ENCODE data around the gene LAMTOR3.

The LAMTOR3 gene

DNA sequence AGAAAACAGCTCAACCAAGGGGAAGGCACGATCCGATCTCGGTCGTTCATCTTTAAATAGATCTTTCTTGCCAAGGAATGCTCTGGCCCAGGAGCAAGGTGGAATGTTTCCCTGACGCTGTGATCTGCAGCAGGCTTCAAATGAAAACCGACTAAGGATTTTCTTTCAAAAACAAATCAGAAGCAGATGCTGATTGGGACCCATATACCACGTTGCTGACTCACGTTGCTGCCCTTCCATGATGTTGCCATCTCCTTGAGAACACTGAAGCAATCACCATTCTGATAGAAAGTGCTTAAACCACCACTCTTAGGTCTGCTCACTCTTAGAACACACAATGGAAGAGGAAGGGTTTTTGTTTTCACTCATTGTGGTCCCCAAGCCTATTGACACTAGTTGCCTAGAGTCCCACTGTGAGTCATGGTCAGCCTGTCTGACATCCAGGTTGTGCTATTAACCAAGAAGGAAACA is 26.1 kb downstream of the LAMTOR3 start:
- H3K4me3 ChIP-seq (ENCODE audit: insufficient read depth, low read depth, low read length), result no peak overlapping the region
- 46 to 52% methylated on average over 8 of the region's 8 CpGs for WGBS, 2 experiments
- no peaks in the 10 kb centered on the region for H3K27me3 ChIP-seq (ENCODE audit: control insufficient read depth, insufficient read depth, low read length, poor library complexity, severe bottlenecking)
- no peak overlapping the region for H3K27ac ChIP-seq (ENCODE audit: insufficient read depth, low read depth, low read length, poor library complexity, severe bottlenecking)
- no peaks in the 10 kb centered on the region for H3K36me3 ChIP-seq (ENCODE audit: control insufficient read depth, insufficient read depth, low read length)
- no peaks in the 10 kb centered on the region for H3K9me3 ChIP-seq (ENCODE audit: control insufficient read depth, low read length)
- H3K4me1 ChIP-seq (ENCODE audit: control insufficient read depth, insufficient read depth, low read length), result no peaks in the 10 kb centered on the region

DNA sequence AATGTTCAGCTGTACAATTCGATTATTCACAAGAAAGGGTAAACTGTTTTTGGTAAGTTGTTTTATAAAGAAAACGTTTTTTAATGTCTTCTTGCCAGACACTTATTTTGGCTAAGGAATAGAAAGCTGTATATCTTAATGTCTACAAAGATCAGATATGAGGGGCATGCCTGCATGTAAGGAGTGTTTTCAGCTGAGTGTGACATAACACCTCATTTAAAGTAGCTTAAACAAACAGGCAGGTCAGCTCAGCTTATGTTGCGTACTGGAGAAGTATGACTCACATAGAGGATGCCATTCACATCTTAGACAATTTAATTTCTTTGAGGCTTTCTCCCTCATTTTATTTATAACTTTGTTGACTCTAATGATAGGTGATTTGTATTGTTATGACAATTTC is 30.4 kb downstream of the LAMTOR3 start:
- Histone ChIP-seq H3K27ac (ENCODE audit: insufficient read depth, low read depth, low read length, poor library complexity, severe bottlenecking) (no peak overlapping the region), H3K9me3 (ENCODE audit: control insufficient read depth, low read length) (no peaks in the 10 kb centered on the region), H3K27me3 (ENCODE audit: control insufficient read depth, insufficient read depth, low read length, poor library complexity, severe bottlenecking) (no peaks in the 10 kb centered on the region), H3K4me3 (ENCODE audit: insufficient read depth, low read depth, low read length) (no peak overlapping the region), H3K4me1 (ENCODE audit: control insufficient read depth, insufficient read depth, low read length) (no peaks in the 10 kb centered on the region), H3K36me3 (ENCODE audit: control insufficient read depth, insufficient read depth, low read length) (no peaks in the 10 kb centered on the region)
- 51 to 54% methylated on average over 3 of the region's 3 CpGs for WGBS, 2 experiments

DNA sequence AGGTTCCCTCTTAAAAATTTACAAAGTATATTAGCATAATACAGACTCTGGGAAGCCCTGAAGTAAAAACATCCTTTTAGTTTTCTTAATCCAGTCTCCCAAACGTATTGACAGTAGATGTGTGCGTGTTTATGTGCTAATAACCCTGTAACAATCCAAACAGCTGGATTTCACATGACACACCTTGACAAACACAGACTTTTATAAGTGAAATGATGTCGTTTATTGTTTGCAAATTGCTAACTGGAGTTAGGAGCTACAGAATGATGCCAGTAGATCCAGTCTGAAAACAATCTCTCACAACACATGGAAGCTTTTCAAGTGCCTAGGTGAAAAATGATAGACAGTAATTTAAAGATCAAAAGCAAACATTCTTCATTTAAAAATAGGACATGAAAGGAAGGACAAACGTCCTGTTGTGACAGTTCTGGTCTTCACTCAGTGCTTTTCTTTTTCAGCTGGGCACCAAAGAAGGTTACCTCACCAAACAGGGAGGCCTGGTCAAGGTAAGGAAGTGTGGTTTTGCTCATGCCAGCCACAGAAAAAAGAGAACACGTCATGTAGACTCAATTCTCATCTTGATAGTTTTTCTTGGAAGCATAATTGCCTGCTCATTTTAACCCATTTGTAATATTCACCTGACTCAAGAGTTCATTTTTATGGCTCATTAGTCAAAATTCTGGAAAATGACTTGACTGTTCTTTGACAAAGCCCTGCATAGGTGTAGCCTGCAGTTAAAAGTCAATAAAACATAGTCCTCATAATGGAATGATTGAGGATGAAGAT is 32.9 kb downstream of the LAMTOR3 start:
- 77 to 84% methylated on average over 4 to 5 of the region's 5 CpGs for WGBS, 2 experiments
- H3K9me3 ChIP-seq (ENCODE audit: control insufficient read depth, low read length), result no peaks in the 10 kb centered on the region
- H3K27ac ChIP-seq (ENCODE audit: insufficient read depth, low read depth, low read length, poor library complexity, severe bottlenecking), result no peak overlapping the region
- H3K27me3 ChIP-seq (ENCODE audit: control insufficient read depth, insufficient read depth, low read length, poor library complexity, severe bottlenecking), result no peaks in the 10 kb centered on the region
- H3K36me3 ChIP-seq (ENCODE audit: control insufficient read depth, insufficient read depth, low read length), result no peaks in the 10 kb centered on the region
- H3K4me1 ChIP-seq (ENCODE audit: control insufficient read depth, insufficient read depth, low read length), result no peaks in the 10 kb centered on the region
- H3K4me3 ChIP-seq (ENCODE audit: insufficient read depth, low read depth, low read length), result no peak overlapping the region

DNA sequence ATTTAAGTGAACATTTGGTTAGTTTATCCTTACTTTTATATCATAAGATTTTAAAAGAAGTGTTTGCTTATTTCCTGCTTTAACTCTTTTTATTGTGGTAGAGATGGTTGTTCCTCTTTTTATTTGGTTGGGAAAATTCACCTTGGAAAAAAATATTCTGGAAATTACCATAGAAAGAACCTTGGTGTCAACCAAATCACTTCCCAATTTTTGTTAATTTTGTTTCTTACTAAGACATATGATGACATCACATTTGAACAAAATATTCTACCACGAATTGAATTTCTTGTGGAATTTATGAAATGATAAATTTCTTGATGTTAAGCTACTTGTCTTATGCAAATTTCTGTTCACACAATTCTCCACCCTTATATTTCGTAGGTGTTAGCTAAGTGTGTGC is 33.7 kb downstream of the LAMTOR3 start:
- 75 to 100% methylated on average over 1 of the region's 2 CpGs for WGBS, 2 experiments
- Histone ChIP-seq H3K27ac (ENCODE audit: insufficient read depth, low read depth, low read length, poor library complexity, severe bottlenecking) (no peak overlapping the region), H3K4me3 (ENCODE audit: insufficient read depth, low read depth, low read length) (no peak overlapping the region), H3K36me3 (ENCODE audit: control insufficient read depth, insufficient read depth, low read length) (no peaks in the 10 kb centered on the region), H3K27me3 (ENCODE audit: control insufficient read depth, insufficient read depth, low read length, poor library complexity, severe bottlenecking) (no peaks in the 10 kb centered on the region), H3K4me1 (ENCODE audit: control insufficient read depth, insufficient read depth, low read length) (no peaks in the 10 kb centered on the region), H3K9me3 (ENCODE audit: control insufficient read depth, low read length) (no peaks in the 10 kb centered on the region)

DNA sequence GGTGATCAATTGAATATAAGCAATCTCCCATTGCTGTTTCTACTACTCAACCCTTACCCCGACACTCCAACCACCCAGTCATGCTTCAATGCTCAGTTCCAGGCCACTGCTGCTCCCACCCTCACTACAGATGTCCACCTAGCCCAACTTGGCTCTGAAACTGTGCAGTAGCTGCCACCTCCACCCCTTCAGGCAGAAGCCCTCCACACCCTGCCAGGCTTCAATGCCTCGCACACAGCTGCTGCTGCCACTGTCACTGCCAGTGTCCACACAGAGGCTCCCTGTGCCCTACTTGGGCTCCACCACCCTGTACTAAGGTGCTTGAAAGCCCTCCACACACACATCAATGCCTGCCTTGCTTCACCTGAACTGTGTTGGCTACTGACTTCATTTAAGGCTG is 34.6 kb downstream of the LAMTOR3 start:
- no peaks in the 10 kb centered on the region for H3K36me3 ChIP-seq (ENCODE audit: control insufficient read depth, insufficient read depth, low read length)
- WGBS, 2 experiments, result 93% methylated on average over 2 of the region's 2 CpGs
- no peak overlapping the region for H3K27ac ChIP-seq (ENCODE audit: insufficient read depth, low read depth, low read length, poor library complexity, severe bottlenecking)
- H3K27me3 ChIP-seq (ENCODE audit: control insufficient read depth, insufficient read depth, low read length, poor library complexity, severe bottlenecking), result no peaks in the 10 kb centered on the region
- no peak overlapping the region for H3K4me3 ChIP-seq (ENCODE audit: insufficient read depth, low read depth, low read length)
- no peaks in the 10 kb centered on the region for H3K4me1 ChIP-seq (ENCODE audit: control insufficient read depth, insufficient read depth, low read length)
- no peaks in the 10 kb centered on the region for H3K9me3 ChIP-seq (ENCODE audit: control insufficient read depth, low read length)

DNA sequence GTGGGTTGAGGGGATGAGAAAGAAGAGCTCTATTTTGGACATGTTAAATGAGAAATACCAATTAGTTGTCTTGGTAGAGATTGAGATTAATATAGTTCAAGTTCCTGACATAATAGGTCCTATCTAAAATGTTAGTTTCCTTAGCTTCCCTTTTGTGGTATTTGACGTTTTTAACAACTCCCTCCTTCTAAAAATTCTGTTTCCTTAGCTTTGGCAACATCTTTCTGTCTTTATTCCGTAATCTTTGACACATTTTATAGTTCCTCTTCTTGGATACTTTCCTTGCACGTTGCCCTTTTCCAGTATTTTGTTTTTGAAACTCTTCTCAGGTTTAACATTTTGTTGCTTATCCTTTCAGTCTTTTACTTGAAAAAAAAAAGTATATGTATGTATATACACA is 36.9 kb downstream of the LAMTOR3 start:
- WGBS, 2 experiments, result 92 to 94% methylated on average over 3 of the region's 3 CpGs
- no peaks in the 10 kb centered on the region for H3K36me3 ChIP-seq (ENCODE audit: control insufficient read depth, insufficient read depth, low read length)
- no peaks in the 10 kb centered on the region for H3K27me3 ChIP-seq (ENCODE audit: control insufficient read depth, insufficient read depth, low read length, poor library complexity, severe bottlenecking)
- H3K9me3 ChIP-seq (ENCODE audit: control insufficient read depth, low read length), result no peaks in the 10 kb centered on the region
- H3K4me1 ChIP-seq (ENCODE audit: control insufficient read depth, insufficient read depth, low read length), result no peaks in the 10 kb centered on the region
- H3K27ac ChIP-seq (ENCODE audit: insufficient read depth, low read depth, low read length, poor library complexity, severe bottlenecking), result no peak overlapping the region
- no peak overlapping the region for H3K4me3 ChIP-seq (ENCODE audit: insufficient read depth, low read depth, low read length)

DNA sequence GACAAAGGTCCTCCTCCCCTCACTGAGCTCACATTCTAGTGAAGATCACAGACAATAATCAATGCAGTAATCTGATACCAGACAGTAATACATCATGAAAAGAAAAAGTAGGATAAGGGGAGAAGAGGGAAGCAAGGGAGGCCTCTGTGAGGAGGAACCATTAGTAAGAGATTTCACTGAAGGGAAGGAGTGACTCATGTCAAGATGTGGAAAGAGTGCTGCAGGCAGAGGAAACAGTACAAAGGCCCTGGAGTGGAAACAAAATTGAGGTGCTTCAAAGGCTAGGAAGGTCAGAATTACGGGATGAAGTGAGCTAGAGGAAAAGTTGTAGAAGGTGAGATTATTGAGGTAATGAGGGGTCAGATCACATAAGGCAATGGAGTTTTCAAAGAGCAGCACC is 38.1 kb downstream of the LAMTOR3 start:
- Histone ChIP-seq H3K27ac (ENCODE audit: insufficient read depth, low read depth, low read length, poor library complexity, severe bottlenecking) (no peak overlapping the region), H3K36me3 (ENCODE audit: control insufficient read depth, insufficient read depth, low read length) (no peaks in the 10 kb centered on the region), H3K9me3 (ENCODE audit: control insufficient read depth, low read length) (no peaks in the 10 kb centered on the region), H3K4me1 (ENCODE audit: control insufficient read depth, insufficient read depth, low read length) (no peaks in the 10 kb centered on the region), H3K4me3 (ENCODE audit: insufficient read depth, low read depth, low read length) (no peak overlapping the region), H3K27me3 (ENCODE audit: control insufficient read depth, insufficient read depth, low read length, poor library complexity, severe bottlenecking) (no peaks in the 10 kb centered on the region)
- 87 to 91% methylated on average over 1 of the region's 1 CpG for WGBS, 2 experiments

DNA sequence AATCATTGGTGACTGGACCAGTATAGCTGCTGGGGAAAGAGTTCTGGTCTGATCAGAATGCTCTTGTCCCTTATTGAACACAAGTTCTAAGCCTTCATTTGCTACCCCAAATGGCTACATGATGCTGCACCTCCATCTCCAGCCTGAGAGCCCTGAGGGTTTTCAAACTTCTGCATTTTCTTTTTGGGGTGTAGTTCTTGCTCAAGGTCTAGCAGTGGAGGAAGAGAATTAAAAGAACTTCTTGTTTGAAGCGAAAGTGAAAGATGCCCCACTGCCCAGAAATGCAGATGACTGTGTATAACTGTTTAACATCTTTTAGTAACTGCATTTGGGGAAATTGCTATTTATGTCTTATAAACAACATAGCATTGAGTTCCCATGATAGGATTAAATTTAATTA is 38.5 kb downstream of the LAMTOR3 start:
- WGBS, 2 experiments, result 100% methylated on average over 1 of the region's 1 CpG
- Histone ChIP-seq H3K4me3 (ENCODE audit: insufficient read depth, low read depth, low read length) (no peak overlapping the region), H3K9me3 (ENCODE audit: control insufficient read depth, low read length) (no peaks in the 10 kb centered on the region), H3K27ac (ENCODE audit: insufficient read depth, low read depth, low read length, poor library complexity, severe bottlenecking) (no peak overlapping the region), H3K4me1 (ENCODE audit: control insufficient read depth, insufficient read depth, low read length) (no peaks in the 10 kb centered on the region), H3K36me3 (ENCODE audit: control insufficient read depth, insufficient read depth, low read length) (no peaks in the 10 kb centered on the region), H3K27me3 (ENCODE audit: control insufficient read depth, insufficient read depth, low read length, poor library complexity, severe bottlenecking) (no peaks in the 10 kb centered on the region)

DNA sequence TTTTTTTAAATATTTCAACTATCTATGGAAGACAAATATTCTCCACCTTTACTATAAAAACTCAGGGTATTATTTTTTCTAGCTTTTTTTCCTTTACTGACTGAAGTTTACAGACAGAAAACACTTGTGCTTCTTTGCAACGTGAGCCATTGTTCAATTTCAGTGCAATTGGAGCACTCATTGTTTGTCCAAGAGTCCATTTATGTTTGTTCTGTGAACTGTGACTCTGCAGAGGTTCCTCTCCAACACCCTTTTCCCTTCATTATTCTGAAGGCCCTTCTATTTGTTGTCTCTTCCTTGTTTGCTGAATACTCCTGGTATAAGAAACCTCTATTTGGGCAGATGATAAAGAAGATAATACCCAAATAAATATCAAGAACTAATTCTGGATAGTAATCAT is 40.2 kb downstream of the LAMTOR3 start:
- H3K27ac ChIP-seq (ENCODE audit: insufficient read depth, low read depth, low read length, poor library complexity, severe bottlenecking), result no peak overlapping the region
- H3K27me3 ChIP-seq (ENCODE audit: control insufficient read depth, insufficient read depth, low read length, poor library complexity, severe bottlenecking), result no peaks in the 10 kb centered on the region
- no peak overlapping the region for H3K4me3 ChIP-seq (ENCODE audit: insufficient read depth, low read depth, low read length)
- H3K9me3 ChIP-seq (ENCODE audit: control insufficient read depth, low read length), result no peaks in the 10 kb centered on the region
- H3K36me3 ChIP-seq (ENCODE audit: control insufficient read depth, insufficient read depth, low read length), result no peaks in the 10 kb centered on the region
- H3K4me1 ChIP-seq (ENCODE audit: control insufficient read depth, insufficient read depth, low read length), result no peaks in the 10 kb centered on the region
- 84% methylated on average over 1 of the region's 1 CpG for WGBS, 2 experiments

DNA sequence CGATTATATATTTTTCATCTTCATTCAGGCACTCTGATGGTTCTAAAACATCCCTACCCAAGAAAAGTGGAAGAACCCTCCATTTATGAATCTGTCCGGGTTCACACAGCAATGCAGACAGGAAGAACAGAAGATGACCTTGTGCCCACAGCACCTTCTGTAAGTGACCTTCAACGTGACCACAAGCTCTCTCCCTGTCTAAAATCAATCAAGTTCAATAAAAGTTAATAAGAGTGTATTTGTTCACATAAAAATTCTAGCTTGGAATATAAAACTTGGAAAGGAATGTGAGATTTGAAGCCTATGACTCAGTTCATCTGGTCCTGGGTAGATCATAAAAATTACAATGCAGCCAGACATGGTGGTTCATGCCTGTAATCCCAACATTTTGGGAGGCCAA is 41.0 kb downstream of the LAMTOR3 start:
- Histone ChIP-seq H3K4me1 (ENCODE audit: control insufficient read depth, insufficient read depth, low read length) (no peaks in the 10 kb centered on the region), H3K27ac (ENCODE audit: insufficient read depth, low read depth, low read length, poor library complexity, severe bottlenecking) (no peak overlapping the region), H3K4me3 (ENCODE audit: insufficient read depth, low read depth, low read length) (no peak overlapping the region), H3K36me3 (ENCODE audit: control insufficient read depth, insufficient read depth, low read length) (no peaks in the 10 kb centered on the region), H3K9me3 (ENCODE audit: control insufficient read depth, low read length) (no peaks in the 10 kb centered on the region), H3K27me3 (ENCODE audit: control insufficient read depth, insufficient read depth, low read length, poor library complexity, severe bottlenecking) (no peaks in the 10 kb centered on the region)
- WGBS, 2 experiments, result 88 to 97% methylated on average over 2 to 3 of the region's 3 CpGs

Measured in ectodermal cell (in vitro differentiated cells).